CD4-positive, alpha-beta T cell treated with Interferon gamma for 1 hour (primary cell): ENCODE results near the gene SAYSD1.

Experiments used
- DNase-seq: peaks from one replicate; pipeline ENCODE4 v3.0.0-alpha.2; 2020

SAYSD1 gene

DNA sequence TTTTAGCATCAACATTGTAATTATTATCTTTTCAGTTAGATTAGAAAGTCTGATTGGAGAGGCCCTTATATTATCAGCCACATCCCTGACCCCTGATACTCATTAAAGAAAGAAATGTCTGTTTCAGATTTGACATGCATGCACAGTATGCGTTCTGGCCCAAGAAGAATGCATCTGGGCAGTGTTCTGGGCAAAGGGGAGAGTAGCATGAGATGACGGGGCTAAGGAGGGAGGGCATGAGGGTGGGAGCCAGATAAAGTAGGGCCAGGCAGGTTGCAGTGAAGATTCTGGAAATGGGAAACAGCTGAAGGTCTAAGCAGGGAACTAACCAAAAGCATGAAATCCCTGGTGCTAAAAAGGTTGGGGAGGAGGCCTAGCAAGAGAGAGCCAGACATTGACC is 7.3 kb downstream of the SAYSD1 start:
- no peak for DNase-seq

DNA sequence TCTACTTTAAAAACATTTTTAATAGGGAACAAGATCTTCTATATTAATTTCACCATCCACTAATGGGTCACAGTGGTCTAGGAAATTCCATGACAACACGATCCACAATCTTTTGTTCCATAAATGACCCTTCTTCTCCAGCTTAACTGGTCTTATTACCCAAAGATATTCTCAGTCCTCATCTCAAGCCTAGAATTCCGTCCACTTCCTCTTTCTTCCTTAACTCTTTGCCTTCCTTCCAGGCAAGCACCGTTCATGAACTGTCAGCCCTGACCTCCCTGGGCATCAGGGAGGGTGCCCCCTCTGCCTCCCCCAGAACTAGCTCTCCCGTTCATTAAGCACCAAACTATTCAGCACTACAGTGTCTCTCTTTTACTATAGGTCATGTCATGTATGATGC is 8.0 kb downstream of the SAYSD1 start:
- DNase-seq: no peak

DNA sequence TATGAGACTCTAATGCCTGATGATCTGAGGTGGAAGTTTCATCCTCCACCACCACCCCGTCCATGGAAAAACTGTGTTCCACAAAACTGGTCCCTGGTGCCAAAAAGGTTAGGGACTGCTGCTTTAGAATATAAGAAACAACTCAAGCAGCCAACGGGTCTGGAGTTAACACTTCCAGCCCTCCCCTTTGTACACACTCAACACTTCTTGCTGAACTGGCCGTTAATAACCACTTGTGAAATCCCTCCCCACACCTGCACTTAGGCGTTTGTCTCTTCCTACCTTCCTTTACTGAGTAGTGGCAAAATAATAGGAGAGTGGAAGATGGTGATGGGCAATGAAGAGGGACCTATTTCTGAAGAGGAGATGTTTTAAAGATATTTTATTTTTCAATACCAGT is 10.5 kb downstream of the SAYSD1 start:
- no peak for DNase-seq

DNA sequence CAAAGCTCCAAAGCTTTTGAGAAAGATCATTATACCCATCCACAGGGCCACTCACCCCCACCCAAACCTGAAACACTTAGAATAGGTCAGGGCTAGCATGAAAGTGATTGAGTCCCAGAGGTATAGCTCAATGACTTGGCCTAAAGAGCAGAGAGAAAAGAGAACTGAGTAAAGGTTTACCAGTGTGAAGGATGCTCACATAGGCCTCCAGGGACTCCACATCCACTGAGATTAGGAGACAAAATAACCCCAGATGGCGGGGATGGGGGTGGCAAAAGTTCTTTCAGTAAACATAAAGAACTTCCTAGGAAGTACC is 12.2 kb downstream of the SAYSD1 start:
- DNase-seq: no peak

GRCh38 chr6:39102071-39102820 is 12.7 kb downstream of the SAYSD1 start:
- DNase-seq: peak; percentile 9

- no peak for DNase-seq
Observed at GRCh38 chr6:39100358-39100757, 14.6 kb downstream of the SAYSD1 start.

DNA sequence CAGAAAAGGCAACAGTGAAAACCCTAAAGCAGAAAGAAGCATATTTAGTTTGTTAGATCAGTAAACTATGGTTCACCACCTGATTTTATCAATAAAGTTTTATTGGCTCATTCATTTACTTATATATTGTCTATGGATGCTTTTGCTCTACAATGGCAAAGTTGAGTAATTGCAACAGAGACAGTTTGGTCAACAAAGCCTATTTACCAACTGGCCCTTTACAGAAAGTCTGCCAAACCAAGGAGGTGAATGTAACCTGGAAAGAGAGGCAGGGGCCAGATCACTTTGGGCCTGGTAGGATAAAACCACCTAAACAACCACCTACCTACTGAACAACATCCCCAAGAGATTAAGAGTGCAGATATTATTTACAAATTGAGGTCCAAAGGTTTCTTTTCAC is 19.4 kb downstream of the SAYSD1 start:
- DNase-seq: no peak

DNA sequence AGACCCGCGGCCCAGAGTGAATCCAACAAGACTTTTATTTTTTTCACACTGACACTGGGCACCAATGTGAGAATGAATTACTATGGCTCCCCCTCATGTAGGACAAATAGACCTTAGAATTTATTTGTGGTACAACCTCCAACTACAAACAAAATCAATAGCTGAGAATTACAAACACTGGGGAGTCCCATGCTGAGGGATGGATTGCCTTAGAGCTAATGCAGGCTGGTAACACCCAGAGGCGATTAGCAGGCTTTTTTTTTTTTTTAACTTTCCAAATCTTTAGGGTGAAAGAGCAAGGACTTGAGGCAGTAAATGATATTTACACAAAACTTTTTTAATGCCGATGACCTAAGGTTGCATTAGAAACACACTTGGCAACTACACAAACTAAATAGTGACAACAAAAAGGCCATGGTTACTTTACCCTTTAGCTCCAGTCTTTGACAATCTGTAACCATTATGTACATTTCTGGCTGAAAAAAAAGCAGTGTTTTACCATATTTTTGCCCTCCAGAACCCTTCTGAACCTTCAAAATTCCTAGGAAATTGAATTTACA is 21.8 kb downstream of the SAYSD1 start:
- DNase-seq: no peak

DNA sequence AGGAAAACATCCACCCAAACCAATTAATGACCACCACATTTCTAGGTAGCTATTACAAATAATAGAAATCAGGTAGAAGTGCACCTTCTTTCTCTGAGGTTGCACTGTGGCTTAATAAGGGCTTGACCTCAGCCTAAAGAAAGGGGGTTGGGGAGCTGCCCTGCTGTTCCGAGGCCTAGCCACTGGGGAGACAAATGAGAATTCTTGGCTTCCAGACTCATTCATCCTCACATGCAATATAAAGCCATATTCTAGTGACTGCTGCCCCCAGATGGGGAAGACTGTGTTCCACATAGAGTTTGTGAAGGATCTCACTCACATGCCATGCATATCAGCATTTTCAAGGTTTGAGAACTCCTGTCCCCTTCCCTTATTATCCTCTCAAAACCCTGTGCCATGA is 22.9 kb downstream of the SAYSD1 start:
- no peak for DNase-seq

GRCh38 chr6:39091220-39091619 is 23.8 kb downstream of the SAYSD1 start:
- DNase-seq: no peak

- DNase-seq: no peak
Observed at GRCh38 chr6:39090036-39090435, 24.9 kb downstream of the SAYSD1 start.

DNA sequence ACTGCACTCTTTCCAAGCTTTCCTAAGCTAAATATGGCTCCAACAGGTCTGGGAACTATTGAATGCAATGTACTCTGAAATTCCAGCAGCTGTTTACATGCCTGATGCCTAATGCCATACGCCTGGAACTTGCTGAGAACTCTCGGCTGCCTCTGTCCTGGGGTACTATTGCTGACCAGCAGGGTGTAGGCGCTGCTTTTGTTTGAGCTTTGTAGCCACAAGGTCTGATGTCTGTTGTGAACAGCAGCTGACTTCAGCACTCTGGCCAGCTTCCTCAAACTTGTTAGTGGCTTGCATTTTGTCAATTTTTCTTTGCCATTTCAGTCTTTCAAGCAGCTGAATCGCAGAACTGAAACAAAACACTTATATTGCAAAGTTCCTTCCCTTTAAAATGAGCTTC is 26.7 kb downstream of the SAYSD1 start:
- DNase-seq: no peak

DNA sequence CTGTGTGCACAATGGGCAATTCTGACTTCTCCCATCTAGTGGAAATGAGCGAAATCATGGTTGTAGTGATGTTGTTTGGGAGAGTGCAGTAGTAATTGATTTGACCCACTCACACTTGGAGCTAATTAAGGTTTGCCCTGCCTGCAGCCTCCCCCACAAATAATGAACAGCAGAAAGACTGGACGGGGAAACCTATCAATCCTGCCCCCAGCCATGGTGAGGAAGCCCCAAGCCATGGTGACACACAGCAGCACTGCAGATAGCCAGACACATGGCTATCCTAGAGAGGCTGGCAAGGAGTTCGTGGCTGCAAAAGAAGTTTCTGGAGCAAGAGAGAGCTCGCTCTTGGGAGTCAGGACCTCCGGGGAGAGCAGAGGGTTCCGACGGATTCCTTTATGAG is 27.8 kb downstream of the SAYSD1 start:
- no peak for DNase-seq

DNA sequence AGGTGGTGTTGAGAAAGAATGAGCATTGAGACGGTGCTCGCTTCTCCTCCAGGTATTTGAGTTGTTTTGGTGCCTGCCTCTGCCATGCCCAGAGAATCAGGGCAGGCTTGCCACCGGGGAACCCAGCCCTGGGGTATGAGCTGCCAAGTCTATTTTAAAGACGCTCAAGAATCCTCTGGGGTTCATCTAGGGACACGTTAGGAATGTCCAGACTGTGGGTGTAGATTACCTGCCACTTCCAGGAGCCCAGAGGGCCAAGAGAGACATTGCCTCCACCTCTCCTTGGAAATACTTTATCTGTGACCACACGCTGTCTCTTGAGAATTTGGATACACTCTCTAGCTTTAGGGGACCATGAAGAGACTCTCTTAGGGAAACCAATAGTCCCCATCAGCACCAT is 28.3 kb downstream of the SAYSD1 start:
- DNase-seq: no peak

GRCh38 chr6:39086294-39086693 is 28.7 kb downstream of the SAYSD1 start:
- DNase-seq: no peak

DNA sequence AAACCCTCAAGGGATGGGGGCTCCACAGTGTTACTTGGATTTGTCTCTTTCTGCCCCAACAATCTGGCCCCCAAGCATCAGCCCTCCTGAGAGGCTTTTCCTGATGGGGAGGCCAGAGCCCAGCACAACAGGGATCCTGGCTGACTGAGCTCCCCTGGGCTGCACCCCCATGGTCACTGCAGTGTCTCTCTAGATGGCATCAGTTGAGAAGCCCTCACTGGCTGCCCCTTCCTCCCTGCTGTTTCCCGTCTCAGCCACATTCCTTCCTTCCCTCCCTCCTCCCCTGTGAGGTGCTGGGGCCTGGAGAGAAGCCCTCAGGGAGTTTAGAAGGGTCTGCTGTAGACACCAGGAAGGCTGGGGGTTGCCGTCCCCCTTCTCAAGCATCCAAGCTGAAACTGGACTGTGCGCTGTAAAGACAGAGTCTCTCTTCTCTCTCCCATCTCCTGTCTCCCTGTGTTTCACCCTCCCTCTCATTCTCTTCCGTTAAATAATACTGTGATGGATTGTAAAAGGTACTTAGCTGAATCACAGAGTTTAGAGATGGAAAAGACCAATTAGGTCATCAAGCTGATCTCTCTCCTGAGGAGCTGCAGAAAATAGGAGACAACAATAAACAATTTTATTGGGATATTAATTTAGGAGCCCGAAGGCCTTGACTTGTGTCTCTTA is 29.7 kb downstream of the SAYSD1 start:
- DNase-seq: no peak

- DNase-seq: no peak
Observed at GRCh38 chr6:39084506-39084905, 30.5 kb downstream of the SAYSD1 start.

- DNase-seq: no peak
Observed at GRCh38 chr6:39083231-39083634, 31.8 kb downstream of the SAYSD1 start.

DNA sequence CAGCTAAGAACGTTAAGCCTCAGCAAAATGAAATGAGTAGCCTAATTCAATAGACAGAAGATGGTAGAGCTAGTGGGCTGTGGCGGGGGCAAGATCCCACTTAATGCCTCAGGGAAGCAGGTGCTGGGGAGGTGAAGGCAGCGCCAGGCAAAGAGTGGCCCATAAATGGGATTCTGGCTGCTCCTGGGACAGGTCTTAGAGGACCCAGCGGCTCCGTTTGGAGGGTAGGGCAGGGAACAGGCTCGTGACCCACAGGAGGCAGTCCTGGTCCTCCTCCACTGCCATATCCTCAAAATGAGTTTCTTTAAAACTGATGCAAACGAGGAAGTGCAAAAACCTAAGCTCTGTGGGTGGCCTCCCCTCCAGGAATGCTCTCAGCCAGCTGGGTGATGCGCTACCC is 32.7 kb downstream of the SAYSD1 start:
- DNase-seq: no peak

GRCh38 chr6:39080246-39080875 is 34.6 kb downstream of the SAYSD1 start:
- no peak for DNase-seq

- no peak for DNase-seq
Observed at GRCh38 chr6:39079197-39080125, 35.5 kb downstream of the SAYSD1 start.

GRCh38 chr6:39078695-39079094 is 36.3 kb downstream of the SAYSD1 start:
- no peak for DNase-seq
